ENCODE results near the gene F13A1.

Gene F13A1

DNA sequence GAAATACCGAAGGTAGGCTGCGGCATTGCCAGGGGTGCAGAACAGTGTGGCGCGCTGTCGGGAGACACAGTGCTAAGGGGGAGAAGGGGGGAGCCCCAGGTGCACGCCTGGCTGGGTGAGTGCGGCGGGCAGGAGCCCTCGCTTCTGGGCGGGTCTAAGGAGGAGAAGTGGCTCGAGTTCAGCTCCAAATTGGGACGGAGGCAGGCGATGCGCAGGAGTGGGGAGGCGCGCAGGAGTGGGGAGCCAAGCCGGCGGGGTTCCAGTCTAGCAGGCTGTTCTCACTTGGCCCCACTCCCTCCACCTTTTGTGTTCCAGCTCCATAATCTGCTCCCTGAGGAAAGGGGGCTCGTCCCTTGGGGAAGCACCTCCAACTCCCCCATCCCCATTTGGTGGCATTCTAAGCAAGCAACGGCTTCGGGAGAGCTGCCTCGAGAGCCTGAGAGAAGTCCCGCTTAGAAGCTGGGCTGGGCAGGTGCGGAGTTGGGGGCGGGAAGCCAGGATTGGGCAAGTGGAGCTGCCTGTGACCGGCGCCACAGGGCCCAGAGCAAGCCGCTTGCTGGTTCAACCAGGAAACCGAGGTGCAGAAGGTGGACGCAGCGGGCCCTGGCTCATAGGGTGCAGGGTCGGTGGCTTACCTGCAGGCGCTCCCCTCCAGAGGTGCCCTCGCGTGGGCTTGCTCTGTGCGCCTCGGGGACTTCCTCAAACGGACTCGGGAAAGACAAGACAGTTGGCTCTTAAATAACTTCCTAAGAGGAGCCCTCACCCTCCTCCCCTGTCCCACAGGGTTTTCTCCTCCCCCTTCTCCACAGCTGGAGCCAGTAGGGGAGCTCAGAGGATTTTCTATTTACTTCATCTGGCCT is at the start of gene F13A1:
F13A1 (minus strand) TSS at position 711 of the 860 bp plus-strand sequence. CDS start 1,998 bp downstream, outside the sequence.
- no peak for DNase-seq

- DNase-seq: no peak
Observed at GRCh38 chr6:6368684-6369052, 48.2 kb upstream of the F13A1 start.

DNA sequence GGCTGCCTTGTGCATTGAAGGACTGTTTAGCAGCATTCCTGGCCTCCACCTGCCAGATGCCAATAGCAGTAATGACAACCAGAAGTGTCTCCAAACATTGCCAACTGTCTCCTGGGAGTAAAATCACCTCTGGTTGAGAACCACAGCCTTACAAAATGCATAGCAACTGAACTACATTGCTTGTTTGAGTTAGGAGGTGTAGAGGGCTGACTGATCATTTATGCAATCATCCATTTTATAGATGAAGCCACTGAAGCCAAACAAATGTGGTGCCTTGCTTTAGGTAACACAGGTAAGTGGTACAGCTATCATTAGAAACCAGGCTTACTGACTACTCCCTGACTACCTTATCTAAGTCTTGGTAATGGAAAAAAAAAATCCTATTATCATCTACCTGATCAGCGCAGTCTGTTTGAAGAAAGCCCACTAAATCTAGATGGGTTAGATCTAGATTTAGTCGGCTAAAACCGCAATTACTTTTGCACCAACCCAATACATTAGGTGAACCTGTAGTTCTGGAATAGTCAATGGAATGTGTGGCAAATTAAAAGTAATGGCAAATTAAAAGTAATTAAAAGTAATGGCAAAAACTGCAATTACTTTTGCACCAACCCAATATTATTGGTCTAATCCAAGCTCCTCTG is 47.7 kb upstream of the F13A1 start:
- no peak for DNase-seq

GRCh38 chr6:6366803-6367202 is 46.3 kb upstream of the F13A1 start:
- DNase-seq: no peak

DNA sequence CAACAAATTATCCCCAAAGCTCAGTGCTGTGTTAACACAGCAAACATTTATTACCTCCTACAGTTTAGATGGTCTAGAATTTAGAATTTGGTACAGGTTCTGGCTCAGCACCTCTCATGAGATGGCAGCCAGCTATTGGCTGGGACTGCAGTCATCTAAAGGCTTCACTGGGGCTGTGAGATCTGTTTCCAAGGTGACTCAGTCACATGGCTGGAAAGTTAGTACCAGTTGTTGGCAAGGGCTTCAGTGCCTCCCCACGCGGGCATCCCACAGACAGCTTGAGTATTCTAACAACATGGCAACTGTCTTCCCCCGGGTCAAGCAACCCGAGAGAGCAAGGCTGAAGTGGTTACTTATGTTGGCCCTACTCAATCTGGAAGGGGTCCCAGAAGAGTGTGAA is 44.8 kb upstream of the F13A1 start:
- no peak for DNase-seq

DNA sequence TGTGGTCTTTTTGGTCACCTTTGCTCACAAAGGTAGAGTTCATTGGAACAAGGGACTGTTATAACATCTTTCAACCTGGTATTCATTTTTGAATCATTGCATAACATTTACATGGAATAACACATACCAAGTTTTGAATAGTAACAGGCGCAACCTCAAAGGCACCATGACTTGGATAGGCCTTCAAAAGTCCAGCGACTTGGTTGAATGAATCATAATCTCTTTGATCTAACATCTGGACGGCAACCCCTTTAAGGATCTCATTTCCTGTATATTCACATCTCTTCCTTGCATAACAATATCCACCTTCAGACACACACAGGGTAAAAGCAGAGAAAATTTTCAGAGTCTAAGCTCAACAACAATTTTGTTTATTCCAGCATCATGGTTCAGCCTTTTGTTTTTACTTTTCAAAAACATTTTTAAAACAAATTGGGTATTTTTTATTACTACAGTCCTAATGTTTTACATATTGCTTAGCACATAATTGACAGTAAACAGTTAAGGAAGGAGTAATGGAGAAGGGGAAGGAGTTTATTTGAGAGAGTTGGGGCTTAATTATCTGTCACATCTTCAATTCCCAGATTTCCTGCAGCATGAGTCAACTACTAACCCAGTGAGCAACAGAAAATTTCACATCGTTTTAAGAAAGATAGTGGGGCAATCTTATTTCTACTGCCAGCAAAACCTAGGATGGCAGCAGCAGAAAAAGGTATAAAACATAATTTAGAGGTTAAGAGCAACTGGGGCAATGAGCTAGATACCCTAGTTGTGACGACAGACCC is 41.8 kb upstream of the F13A1 start:
- no peak for DNase-seq

DNA sequence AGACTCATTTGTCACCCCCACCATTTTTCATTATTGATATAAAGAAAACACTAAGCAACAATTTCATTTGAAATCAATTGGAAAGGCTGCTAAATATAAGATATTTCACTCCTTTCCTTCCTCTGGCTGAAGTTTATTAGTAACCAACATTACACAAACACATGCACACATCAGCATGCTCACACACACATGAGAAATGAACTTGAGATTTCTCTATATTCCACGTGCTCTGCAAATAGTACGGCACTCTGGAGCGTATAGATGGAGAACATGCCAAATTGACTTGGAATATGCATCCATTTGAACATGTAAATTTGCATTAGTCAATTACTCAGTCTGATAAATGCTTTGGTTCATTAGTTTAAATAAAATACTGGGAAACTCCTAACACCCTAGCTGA is 37.1 kb upstream of the F13A1 start:
- DNase-seq: no peak

DNA sequence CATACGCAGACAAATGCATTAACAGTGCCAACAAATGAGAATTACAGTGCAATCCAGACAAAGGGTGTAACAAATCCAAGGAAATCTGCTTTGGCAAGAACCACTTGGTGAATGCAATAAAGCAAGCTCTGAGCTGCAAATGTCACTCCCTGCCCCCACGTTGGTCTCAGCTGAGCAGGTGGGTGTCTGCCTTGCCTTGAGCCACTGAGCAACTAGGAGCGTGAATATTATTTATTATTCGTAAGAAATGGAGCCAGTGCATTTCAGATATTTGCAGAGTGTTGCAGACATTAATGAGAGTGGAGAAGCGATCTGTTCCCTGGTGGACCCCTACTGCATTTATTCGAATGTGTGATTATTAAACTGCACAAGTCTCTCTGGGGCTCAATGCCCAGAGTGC is 36.6 kb upstream of the F13A1 start:
- DNase-seq: no peak

- DNase-seq: no peak
Observed at GRCh38 chr6:6352772-6353171, 32.3 kb upstream of the F13A1 start.

GRCh38 chr6:6351511-6352025 is 31.1 kb upstream of the F13A1 start:
- no peak for DNase-seq

GRCh38 chr6:6350696-6351095 is 30.2 kb upstream of the F13A1 start:
- DNase-seq: no peak

GRCh38 chr6:6348256-6348655 is 27.8 kb upstream of the F13A1 start:
- DNase-seq: no peak

DNA sequence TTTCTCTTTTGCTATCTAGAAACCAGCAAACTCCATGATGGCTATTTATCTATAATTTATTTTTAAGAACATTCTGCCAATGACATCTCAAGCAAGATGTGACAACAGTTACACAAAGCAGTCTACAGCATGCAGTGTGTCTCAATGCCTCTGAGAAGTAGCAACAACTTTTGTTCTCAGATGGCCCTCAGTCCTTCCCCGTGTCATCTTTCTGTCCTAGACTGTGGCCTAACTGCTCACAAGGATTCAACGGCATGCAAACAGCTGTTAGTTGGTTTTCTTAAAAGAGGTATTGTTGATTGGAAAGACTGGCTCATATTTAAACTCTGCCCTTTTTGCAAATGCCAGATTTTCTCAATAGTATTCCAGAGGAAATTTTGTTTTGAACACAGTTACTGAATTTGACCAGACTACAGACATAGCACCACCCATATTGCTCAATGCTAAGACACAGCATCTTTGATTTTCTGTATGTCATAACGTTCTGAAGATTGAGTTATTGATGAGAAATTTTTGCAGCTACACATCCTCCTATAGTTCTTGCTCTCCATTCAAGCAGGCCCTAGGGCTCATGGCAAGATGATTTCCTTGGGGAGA is 26.1 kb upstream of the F13A1 start:
- DNase-seq: no peak

DNA sequence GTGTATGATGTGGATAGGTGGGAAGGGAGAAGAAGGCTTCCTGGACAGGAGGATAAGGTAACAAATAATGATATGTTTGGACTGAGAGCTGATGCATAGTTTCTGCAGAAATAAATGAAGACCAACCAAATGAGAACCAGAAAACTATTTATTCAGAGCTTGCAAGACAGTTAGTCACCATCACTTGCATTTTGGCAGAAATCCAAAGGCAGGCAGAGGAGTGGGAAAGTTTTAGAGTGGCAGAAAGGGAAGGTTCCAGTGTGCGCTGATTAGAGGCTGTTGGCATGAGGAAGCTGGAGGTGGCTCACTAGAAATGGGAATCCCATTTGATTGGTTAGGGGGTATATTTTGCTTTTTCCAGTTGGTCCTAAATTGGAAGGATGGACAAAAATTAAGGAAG is 13.0 kb upstream of the F13A1 start:
- no peak for DNase-seq

DNA sequence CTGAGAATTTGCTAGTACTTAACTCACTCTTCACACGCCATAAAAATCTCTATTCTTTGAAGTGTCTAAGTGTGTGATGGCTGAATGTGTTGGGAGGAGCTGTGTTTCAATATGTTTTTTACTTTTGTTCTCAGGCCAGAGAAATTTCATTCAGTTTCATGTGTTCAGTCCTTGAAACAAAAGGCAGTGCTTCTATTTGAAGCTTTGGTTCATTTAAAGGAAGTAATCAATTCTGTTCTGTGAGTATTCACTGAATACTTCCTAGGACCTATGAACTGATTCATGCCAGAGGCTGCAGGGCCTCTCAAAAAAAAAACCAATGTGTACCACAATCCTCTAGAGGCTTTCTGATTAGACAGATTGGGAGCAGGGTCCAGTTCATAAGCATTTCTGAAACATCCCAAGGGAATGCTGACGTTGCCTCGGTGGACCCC is 12.4 kb upstream of the F13A1 start:
- DNase-seq: no peak

- DNase-seq: no peak
Observed at GRCh38 chr6:6331946-6332601, 11.6 kb upstream of the F13A1 start.

- no peak for DNase-seq
Observed at GRCh38 chr6:6331393-6331792, 10.9 kb upstream of the F13A1 start.

DNA sequence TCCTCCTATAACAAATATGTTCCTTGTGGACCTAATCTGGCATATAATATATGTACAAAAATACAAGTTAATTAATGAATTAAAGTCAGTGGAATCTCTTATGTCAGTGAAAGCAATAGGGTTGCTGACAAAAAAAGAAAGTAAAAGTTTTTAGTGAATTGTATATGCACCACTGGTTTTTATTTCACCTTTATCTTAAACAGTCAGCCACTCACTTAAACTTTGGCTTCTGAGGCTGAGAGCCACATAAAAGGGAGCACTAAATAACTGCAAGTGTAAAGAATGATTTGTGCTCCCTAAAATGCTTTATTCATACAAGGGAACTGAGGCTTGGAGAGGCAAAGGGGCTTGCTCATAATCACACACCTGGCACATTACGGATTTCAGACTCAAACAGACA is 9.9 kb upstream of the F13A1 start:
- no peak for DNase-seq

DNA sequence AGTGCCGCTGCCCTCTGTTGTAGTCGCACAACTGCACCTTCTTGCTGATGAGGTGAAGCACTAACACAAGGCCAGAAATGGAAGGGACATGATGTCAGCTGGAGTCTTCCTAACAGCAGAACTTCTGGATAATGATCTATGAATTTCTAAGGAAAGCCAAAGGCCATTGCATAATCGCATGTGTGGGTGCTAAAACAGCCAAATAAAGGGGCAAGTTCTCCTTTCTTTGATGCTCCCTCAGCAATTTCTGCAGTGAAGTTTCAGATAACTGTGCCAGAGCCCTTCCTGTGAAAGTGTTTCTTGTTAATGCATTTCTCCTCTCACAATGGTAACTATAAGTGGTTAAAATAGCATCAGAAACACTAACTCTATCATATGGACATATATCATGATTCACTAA is 8.0 kb upstream of the F13A1 start:
- DNase-seq: no peak

DNA sequence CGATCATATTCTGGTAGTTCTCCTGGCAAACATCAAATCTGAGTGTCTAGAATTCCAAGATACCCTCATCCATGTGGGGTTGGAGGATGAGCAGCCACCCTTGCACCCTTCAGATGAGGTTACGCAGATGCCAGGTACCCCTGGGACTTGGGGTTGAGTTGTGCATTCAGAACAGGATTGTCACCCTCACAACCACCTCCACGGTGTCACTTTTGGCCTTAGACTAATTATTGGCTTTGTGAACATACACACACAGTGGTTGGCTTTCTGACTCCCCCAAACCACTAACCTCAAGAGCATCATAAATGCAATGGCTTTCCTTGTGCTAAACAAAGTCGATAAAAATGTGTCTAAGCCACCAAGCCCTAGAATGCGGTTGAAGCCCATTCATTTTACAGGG is 2.9 kb upstream of the F13A1 start:
- no peak for DNase-seq

GRCh38 chr6:6320901-6321300 is 439 bp upstream of the F13A1 start:
- DNase-seq: no peak
